HG02571 (cell line): Measurements from ENCODE around the gene DZIP1L.

Experiments used
- ATAC-seq: cut with Tn5 transposase; IDR thresholded peaks from one replicate; pipeline ENCODE4 v1.9.1; 2021; ENCODE audit warnings: mild to moderate bottlenecking, moderate library complexity; ENCODE audit not compliant: unreplicated experiment

Gene DZIP1L

GRCh38 chr3:138042043-138042442 lies 73.4 kb downstream of the DZIP1L start:
- ATAC-seq = no peak

GRCh38 chr3:138038725-138039462 lies 76.5 kb downstream of the DZIP1L start:
- ATAC-seq = no peak

GRCh38 chr3:138036572-138036971 lies 78.8 kb downstream of the DZIP1L start:
- no peak for ATAC-seq

- no peak for ATAC-seq
Observed at GRCh38 chr3:138034918-138035317, 80.5 kb downstream of the DZIP1L start.

GRCh38 chr3:138033202-138033691 lies 82.2 kb downstream of the DZIP1L start:
- no peak for ATAC-seq

- no peak for ATAC-seq
Observed at GRCh38 chr3:138032567-138032966, 82.8 kb downstream of the DZIP1L start.

GRCh38 chr3:138031536-138031935 lies 83.9 kb downstream of the DZIP1L start:
- ATAC-seq = no peak

- no peak for ATAC-seq
Observed at GRCh38 chr3:138030734-138031280, 84.6 kb downstream of the DZIP1L start.

GRCh38 chr3:138027821-138028220 lies 87.6 kb downstream of the DZIP1L start:
- ATAC-seq = no peak

- no peak for ATAC-seq
Observed at GRCh38 chr3:138025553-138025952, 89.9 kb downstream of the DZIP1L start.

GRCh38 chr3:138023754-138024153 lies 91.7 kb downstream of the DZIP1L start:
- ATAC-seq = no peak

GRCh38 chr3:138019281-138020069 lies 95.9 kb downstream of the DZIP1L start:
- ATAC-seq = no peak

- no peak for ATAC-seq
Observed at GRCh38 chr3:138016065-138016464, 99.3 kb downstream of the DZIP1L start.

- ATAC-seq = no peak
Observed at GRCh38 chr3:138012526-138012925, 102.9 kb downstream of the DZIP1L start.
